NCI-H2227 (cell line): ENCODE data around the gene COP1.

Experiments
- DNase-seq: peaks from one replicate; lab custom pipeline; 2025; ENCODE audit not compliant: unreplicated experiment; lab: John Stamatoyannopoulos, UW

COP1 gene

GRCh38 chr1:176201568-176201967 lies 5.5 kb downstream of the COP1 start:
- DNase-seq: no peak

- DNase-seq: no peak
Measured at GRCh38 chr1:176199707-176200106, 7.4 kb downstream of the COP1 start.

GRCh38 chr1:176198413-176198812 lies 8.7 kb downstream of the COP1 start:
- DNase-seq: no peak

DNA sequence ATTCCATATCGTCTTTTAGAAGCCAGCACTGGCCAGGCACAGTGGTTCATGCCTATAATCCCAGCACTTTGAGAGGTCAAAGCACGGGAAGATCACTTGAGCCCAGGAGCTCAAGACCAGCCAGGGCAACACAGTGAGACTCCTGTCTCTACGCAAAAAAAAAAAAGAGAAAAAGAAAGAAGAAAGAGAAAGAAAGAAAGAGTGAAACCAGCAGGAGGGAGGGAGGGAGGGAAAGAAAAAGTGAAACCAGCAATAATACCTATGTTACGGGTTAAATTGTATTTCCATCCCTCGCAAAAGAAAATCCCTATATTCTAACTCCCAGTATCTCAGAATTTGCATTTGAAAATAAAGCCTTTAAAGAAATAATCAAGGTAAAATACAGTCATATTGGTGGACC lies 10.4 kb downstream of the COP1 start:
- no peak for DNase-seq

DNA sequence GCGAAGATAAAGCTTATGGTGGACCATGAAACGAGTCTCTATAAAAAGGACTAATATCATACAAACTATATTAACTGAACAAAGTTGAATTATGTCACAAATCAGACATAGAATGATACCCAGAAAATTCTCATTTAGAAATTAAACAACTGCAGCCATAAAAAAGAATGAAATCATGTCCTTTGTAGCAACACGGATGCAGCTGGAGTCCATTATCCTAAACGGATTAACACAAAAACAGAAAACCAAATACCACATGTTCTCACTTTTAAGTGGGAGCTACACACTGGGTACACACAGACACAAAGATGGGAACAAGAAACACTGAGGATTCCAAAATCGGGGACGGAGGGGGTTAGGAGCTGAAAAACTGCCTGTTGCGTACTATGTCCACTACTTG lies 11.5 kb downstream of the COP1 start:
- no peak for DNase-seq

DNA sequence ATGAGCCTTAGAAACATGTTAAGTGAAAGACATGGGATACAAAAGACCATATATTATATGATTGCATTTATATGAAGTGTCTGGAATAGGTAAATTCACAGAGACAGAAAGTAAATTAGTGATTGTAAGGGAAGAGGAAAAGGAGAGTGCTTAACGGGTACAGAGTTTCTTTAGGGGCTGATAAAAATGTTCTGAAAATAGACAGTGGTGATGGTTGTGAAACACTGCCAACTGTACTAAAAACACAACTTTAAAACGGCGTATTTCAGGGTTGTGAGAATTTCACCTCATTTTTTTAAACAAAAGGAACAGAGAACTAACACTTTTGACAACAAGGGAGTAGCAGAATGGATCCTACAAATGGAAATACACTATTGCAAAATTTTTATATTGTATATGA lies 13.4 kb downstream of the COP1 start:
- no peak for DNase-seq

- no peak for DNase-seq
Measured at GRCh38 chr1:176193023-176193422, 14.1 kb downstream of the COP1 start.

GRCh38 chr1:176188604-176189003 lies 18.5 kb downstream of the COP1 start:
- no peak for DNase-seq

DNA sequence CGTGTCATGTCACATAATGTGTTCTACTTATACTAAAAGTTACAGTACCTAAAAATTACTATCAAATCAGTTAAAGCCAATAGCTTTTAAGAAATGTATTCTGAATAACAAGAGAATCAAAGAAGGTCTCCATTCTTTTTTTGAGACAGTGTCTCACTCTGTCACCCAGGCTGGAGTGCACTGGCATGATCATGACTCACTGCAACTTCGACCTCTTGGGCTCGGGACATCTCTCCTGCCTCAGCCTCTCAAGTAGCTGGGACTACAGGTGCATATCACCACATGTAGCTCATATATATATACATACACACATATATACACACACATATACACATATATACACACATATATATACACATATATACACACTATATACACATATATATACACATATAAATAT lies 20.1 kb downstream of the COP1 start:
- DNase-seq: no peak

DNA sequence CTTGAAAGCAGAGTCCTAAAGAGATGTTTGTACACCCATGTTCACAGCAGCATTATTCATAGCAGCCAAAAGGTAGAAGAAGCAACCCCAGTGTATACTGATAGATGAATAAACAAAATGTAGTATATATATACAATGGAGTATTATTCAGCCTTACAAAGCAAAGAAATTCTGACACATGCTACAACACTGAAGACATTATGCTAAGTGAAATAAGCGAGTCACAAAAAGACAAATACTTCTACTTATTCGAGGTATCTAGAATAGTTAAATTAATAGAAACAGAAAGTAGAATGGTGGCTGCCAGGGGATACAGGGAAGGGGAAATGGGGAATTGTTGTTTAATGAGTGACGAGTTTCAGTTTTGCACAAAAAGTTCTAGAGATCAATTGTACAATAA lies 23.5 kb downstream of the COP1 start:
- no peak for DNase-seq

GRCh38 chr1:176178316-176178715 lies 28.8 kb downstream of the COP1 start:
- DNase-seq: no peak

GRCh38 chr1:176177764-176178163 lies 29.3 kb downstream of the COP1 start:
- no peak for DNase-seq

DNA sequence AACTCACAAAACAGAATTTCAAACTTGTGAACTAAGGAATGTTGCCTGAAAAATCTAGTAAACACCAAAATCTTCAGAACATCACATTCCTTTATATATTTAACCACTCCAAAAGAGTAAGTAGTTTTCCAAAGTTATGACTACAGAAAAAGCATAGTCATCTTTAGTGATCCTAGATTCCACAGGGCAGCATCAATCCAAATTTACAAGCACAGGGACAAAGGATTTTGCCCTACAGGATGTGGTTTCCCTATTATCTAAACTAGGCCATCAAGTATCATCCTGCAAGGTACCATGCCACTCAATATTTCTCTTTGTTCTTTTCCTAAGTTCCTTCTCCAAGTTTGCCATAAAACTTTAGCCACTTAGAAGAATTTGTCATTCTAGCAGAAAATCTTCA lies 33.0 kb downstream of the COP1 start:
- DNase-seq: no peak

DNA sequence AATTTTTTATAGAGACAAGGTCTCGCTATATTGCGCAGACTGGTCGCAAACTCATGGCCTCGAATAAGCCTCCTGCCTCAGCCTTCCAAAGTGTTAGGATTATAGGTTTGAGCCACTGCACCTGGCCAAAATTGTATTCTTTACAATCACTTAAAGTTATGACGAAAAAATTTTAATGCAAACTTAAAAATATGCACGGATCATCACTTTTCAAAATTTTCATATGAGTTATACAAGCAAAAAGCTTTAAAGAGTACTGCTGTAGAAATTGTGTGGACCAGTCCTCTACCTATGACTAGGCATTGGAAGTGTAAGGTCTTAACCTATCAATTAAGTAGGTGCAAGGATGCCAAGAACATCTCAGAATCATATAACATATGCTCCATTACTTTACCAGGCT lies 34.9 kb downstream of the COP1 start:
- no peak for DNase-seq

- DNase-seq: no peak
Measured at GRCh38 chr1:176167210-176167609, 39.9 kb downstream of the COP1 start.

DNA sequence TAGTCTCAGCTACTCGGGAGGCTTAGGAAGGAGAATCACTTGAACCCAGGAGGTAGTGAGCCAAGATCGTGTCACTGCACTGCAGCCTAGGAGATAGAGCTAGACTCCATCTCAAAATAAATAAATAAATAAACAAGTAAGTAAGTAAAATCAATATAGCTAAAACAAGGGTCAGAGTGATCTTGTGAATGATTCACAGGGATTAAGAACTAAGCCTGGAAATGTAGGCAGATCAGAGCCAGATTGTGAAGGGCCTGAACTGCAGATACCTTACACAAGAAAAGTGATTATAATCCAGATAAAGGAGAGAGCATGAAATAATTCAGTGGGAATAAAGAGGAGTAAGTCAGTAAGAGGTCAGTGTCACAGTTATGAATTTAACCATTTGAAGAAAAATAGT lies 41.5 kb downstream of the COP1 start:
- no peak for DNase-seq

- DNase-seq: no peak
Measured at GRCh38 chr1:176164014-176164678, 42.9 kb downstream of the COP1 start.

DNA sequence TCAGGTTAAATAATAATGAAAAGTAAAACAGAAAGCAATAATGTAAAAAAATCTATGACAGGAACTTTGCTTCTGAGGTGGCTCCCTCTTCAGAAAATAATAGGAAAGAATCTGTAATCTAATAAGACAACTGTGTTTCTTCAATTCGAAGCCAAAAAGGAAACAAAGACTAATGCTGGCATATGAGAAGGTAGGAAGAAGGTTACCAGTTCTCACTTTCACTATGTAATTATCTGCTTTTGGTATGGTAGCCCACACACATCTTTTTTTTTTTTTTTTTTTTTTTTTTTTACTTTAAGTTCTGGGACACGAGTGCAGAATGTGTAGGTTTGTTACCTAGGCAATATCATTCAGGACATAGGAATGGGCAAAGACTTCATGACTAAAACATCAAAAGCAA lies 47.1 kb downstream of the COP1 start:
- no peak for DNase-seq

- DNase-seq: no peak
Measured at GRCh38 chr1:176157995-176158394, 49.1 kb downstream of the COP1 start.

DNA sequence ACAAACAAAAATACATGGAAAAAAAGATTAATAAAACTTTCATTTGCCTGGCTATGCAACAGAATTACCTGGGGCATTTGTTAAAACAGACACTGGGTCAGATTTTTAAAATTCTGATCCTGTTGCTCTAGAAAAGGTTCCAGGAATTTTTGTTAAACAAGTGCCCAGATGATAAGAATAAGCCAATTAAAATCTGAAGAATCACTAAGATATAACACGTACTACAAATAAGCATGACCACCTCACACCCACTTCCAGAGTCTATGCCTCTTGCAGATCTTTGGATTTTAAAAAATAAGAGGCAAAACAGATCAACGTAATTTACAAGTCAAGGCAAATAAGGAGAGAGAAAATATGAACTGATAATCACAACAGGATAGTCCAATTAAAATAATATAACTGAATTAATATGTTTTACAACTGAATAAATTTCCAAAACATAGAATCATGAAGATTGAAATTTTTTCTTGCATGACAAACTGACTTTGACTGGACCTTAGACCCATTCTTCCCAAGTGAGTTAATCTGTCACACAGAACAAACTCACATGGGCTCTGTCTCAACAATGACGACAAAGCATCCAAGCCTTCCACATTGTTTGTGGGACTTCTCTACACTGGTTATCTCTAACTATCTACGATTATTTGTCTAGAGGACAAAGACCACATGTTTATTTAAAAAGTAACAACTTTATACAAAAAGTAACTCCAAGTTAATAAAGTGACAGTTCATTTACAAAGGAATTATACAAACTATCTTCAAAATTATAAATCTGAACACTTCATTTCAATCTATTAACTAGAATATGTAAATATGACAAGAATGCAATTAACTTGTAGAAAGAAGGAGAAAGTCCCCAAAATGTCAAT lies 56.9 kb downstream of the COP1 start:
- no peak for DNase-seq

DNA sequence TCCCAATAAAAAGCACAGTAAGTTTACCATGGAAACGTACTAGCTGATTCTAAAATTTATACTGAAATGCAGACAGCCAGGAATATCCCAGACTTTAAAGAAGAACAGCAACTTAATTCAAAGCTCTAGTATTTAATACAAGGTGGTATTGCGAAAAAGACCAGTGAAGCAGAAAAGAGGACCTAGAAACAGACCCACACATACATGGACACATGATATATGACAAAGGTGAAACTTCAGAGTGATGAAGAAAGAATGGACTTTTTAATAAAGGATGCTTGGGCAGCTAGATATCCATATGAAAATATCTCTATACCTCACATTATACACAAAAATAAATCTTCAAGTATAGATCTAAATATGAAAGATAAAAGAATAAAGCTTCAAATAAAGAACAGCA lies 62.6 kb downstream of the COP1 start:
- DNase-seq: no peak

- no peak for DNase-seq
Measured at GRCh38 chr1:176142973-176143372, 64.1 kb downstream of the COP1 start.

DNA sequence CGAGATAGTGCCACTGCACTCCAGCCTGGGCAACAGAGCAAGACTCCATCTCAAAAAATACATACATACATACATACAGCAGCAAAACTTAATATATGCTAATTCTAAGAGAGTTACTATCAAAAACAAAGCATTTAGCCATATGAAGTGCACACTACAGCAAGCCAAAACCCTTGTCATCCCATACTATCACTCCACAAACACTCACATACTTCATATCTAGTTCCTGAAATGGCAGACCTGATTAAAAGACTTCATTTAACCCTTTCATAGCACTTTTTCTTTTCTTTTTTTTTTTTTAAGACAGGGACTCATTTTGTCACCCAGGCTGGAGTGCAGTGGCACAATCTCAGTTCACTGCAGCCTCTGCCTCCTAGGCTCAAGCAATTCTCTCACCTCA lies 65.6 kb downstream of the COP1 start:
- DNase-seq: no peak
